Peyer's patch (tissue), 4 donors: ENCODE data around the gene IFNA5. TPM values are rescaled to one million over a fixed set of nuclear protein-coding genes. Genes with fewer than 3 reads are reported as not detected.

Source experiments
- DNase-seq, 3 donors: peaks; one replicate each; pipeline ENCODE4 v3.0.0-alpha.2; 2017 to 2019
- H3K27ac ChIP-seq, 4 donors: fragments of 200-600 bp; sonication (generic); one replicate each; pipeline ENCODE4 v1.5.1; 2016 to 2019
- H3K27me3 ChIP-seq, 2 donors: fragments of 200-600 bp; sonication (generic); one replicate each; pipeline ENCODE4 v1.5.1; 2019
- H3K36me3 ChIP-seq, 3 donors: fragments of 200-600 bp; sonication (generic); one replicate each; pipeline ENCODE4 v1.5.1; 2016 to 2019
- H3K4me1 ChIP-seq, 4 donors: fragments of 200-600 bp; sonication (generic); one replicate each; pipeline ENCODE4 v1.5.1; 2016 to 2019
- H3K4me3 ChIP-seq, 4 donors: fragments of 200-600 bp; sonication (generic); 1 replicate in 3 of 4; 2 replicates in 1 of 4; pipeline ENCODE4 v1.5.1; 2016 to 2019; ENCODE audit warnings: mild to moderate bottlenecking in 1 of 4
- H3K9me3 ChIP-seq, 4 donors: fragments of 200-600 bp; sonication (generic); one replicate each; pipeline ENCODE4 v1.5.1; 2016 to 2019; ENCODE audit warnings: mild to moderate bottlenecking in 1 of 4
- CTCF ChIP-seq, 6 experiments: fragments of 450-650 bp in 4 of 6; fragments of 200-600 bp in 2 of 6; sonication (generic) in 1 of 6; IDR thresholded peaks; one replicate each; pipeline ENCODE4 v1.5.1; 2017 to 2019; ENCODE audit warnings: antibody characterized with exemption in 6 of 6, mild to moderate bottlenecking in 3 of 6, moderate library complexity in 1 of 6
- POLR2A ChIP-seq, 2 donors: fragments of 450-650 bp; IDR thresholded peaks; one replicate each; pipeline ENCODE4 v1.5.1; 2017; ENCODE audit warnings: antibody characterized with exemption in 2 of 2, mild to moderate bottlenecking in 2 of 2, moderate library complexity in 2 of 2
- total RNA-seq, 4 donors: library from RNA; depleted of rRNA; stranded (reverse); fragments of >200 nt; gene quantifications; one replicate each; pipeline ENCODE4 v1.1.0, GENCODE V29; 2016

The IFNA5 gene
- total RNA-seq, 4 donors from 2014 or later, result 1.4 TPM; not detected in 3

- TF ChIP-seq CTCF (IDR thresholded peaks at IDR 0.05) (no peak), POLR2A (IDR thresholded peaks at IDR 0.05) (peak; percentile 47 to 73)
- peak; percentile 84 to 96 (median 94) for DNase-seq
- Histone ChIP-seq H3K9me3 (no peaks in the 10 kb centered on the region), H3K4me3 (peak within 1 kb of the TSS; percentile 57 to 73 (median 70)), H3K36me3 (no peaks in the 10 kb centered on the region), H3K27me3 (no peaks in the 10 kb centered on the region), H3K4me1 (peaks cover 0 to 38% (median 5%) of the 10 kb centered on the region in 4 donors), H3K27ac (peak within 1 kb of the TSS; percentile 86 to 95 (median 91))
Observed at GRCh38 chr9:21334701-21335632, 29.9 kb upstream of the IFNA5 start, which contains the start of gene KLHL9. KLHL9 (minus strand) TSS chr9:21335404; CDS start chr9:21334859, 545 bp downstream.

- Histone ChIP-seq H3K27ac (no peak overlapping the region), H3K36me3 (peaks cover 0 to 6% (median 0%) of the 10 kb centered on the region in 3 donors), H3K9me3 (no peaks in the 10 kb centered on the region), H3K4me3 (no peak overlapping the region), H3K4me1 (peaks cover 0 to 43% (median 5%) of the 10 kb centered on the region in 4 donors), H3K27me3 (no peaks in the 10 kb centered on the region)
- TF ChIP-seq CTCF (IDR thresholded peaks at IDR 0.05) (no peak), POLR2A (IDR thresholded peaks at IDR 0.05) (no peak)
- no peak for DNase-seq
Observed at GRCh38 chr9:21333226-21333625, 28.1 kb upstream of the IFNA5 start.

- H3K27ac ChIP-seq, result no peak overlapping the region
Observed at GRCh38 chr9:21331676-21332402, 26.7 kb upstream of the IFNA5 start.

GRCh38 chr9:21326526-21327139, 21.5 kb upstream of the IFNA5 start:
- Histone ChIP-seq H3K27me3 (no peaks in the 10 kb centered on the region), H3K4me3 (no peak overlapping the region), H3K27ac (no peak overlapping the region), H3K4me1 (peaks cover 0 to 19% (median 0%) of the 10 kb centered on the region in 4 donors), H3K36me3 (peaks cover 0 to 30% (median 0%) of the 10 kb centered on the region in 3 donors), H3K9me3 (no peaks in the 10 kb centered on the region)
- TF ChIP-seq POLR2A (IDR thresholded peaks at IDR 0.05) (no peak), CTCF (IDR thresholded peaks at IDR 0.05) (peak; percentile 28 to 77 (median 70))
- DNase-seq, result no peak

More at GRCh38 chr9:21331676-21332402, 26.7 kb upstream of the IFNA5 start:
- Histone ChIP-seq H3K4me3 (no peak overlapping the region), H3K36me3 (peaks cover 0 to 6% (median 0%) of the 10 kb centered on the region in 3 donors), H3K4me1 (peaks cover 0 to 43% (median 5%) of the 10 kb centered on the region in 4 donors), H3K27me3 (no peaks in the 10 kb centered on the region), H3K9me3 (no peaks in the 10 kb centered on the region)
- DNase-seq, result no peak
- TF ChIP-seq CTCF (IDR thresholded peaks at IDR 0.05), result no peak
- TF ChIP-seq POLR2A (IDR thresholded peaks at IDR 0.05), result no peak

- no peaks in the 10 kb centered on the region for H3K27me3 ChIP-seq
- H3K4me3 ChIP-seq, result no peak overlapping the region
- TF ChIP-seq POLR2A (IDR thresholded peaks at IDR 0.05) (no peak), CTCF (IDR thresholded peaks at IDR 0.05) (no peak)
- no peaks in the 10 kb centered on the region for H3K4me1 ChIP-seq
- H3K27ac ChIP-seq, result no peak overlapping the region
- no peak for DNase-seq
- no peaks in the 10 kb centered on the region for H3K9me3 ChIP-seq
- peaks cover 0 to 28% (median 0%) of the 10 kb centered on the region in 3 donors for H3K36me3 ChIP-seq
Observed at GRCh38 chr9:21324047-21324446, 18.9 kb upstream of the IFNA5 start.
